Measurements from ENCODE around the gene CHMP4A.

- no peak for TF ChIP-seq SRF (IDR thresholded peaks at IDR 0.05; ENCODE audit: low read depth)
- TF ChIP-seq CTCF (IDR thresholded peaks at IDR 0.05 in 2 of 3, conservative IDR thresholded peaks at IDR 0.05 in 1 of 3; ENCODE audit: borderline replicate concordance in 1 of 3, insufficient read depth in 1 of 3, low read depth in 2 of 3, low read length in 2 of 3) = no peak
- TF ChIP-seq YY1 (IDR thresholded peaks at IDR 0.05; ENCODE audit: extremely low read depth, insufficient replicate concordance, low read depth, low read length) = no peak
- TF ChIP-seq REST (IDR thresholded peaks at IDR 0.05; ENCODE audit: low read depth) = no peak
- no peak for TF ChIP-seq EZH2phosphoT487 (IDR thresholded peaks at IDR 0.05; ENCODE audit: borderline replicate concordance)
Observed at GRCh38 chr14:24219521-24219920, 6.2 kb upstream of the CHMP4A start.

Measured in HCT116 (cell line).